Measurements from ENCODE around the gene MYO3A.
A peak's percentile ranks its signal among the peaks of the same experiment; 100 is the strongest.
"Not testable (repeated sequence)": the region's sequence is repeated elsewhere in the genome, so short reads cannot be mapped to it uniquely, and the experiment has no call there.

Gene MYO3A

GRCh38 chr10:26095781-26096180 is 161.8 kb downstream of the MYO3A start:
- DNase-seq, result no peak

GRCh38 chr10:26097549-26097948 is 163.5 kb downstream of the MYO3A start:
- DNase-seq, result not testable (repeated sequence)

- no peak for DNase-seq
Measured at GRCh38 chr10:26112532-26112931, 178.5 kb downstream of the MYO3A start.

GRCh38 chr10:26138613-26139012 is 204.6 kb downstream of the MYO3A start:
- DNase-seq, result no peak

- DNase-seq, result no peak
Measured at GRCh38 chr10:26156019-26156418, 222.0 kb downstream of the MYO3A start.

GRCh38 chr10:26157734-26158133 is 223.7 kb downstream of the MYO3A start:
- no peak for DNase-seq

- DNase-seq, result no peak
Measured at GRCh38 chr10:26169466-26169865, 235.4 kb downstream of the MYO3A start.

- DNase-seq, result no peak
Measured at GRCh38 chr10:26172131-26172530, 238.1 kb downstream of the MYO3A start.

GRCh38 chr10:26173837-26174236 is 239.8 kb downstream of the MYO3A start:
- no peak for DNase-seq

GRCh38 chr10:26177341-26177740 is 243.3 kb downstream of the MYO3A start:
- no peak for DNase-seq

- DNase-seq, result no peak
Measured at GRCh38 chr10:26194275-26194674, 260.2 kb downstream of the MYO3A start.

- no peak for DNase-seq
Measured at GRCh38 chr10:26197248-26197647, 263.2 kb downstream of the MYO3A start.

GRCh38 chr10:26198119-26198518 is 264.1 kb downstream of the MYO3A start:
- no peak for DNase-seq

- no peak for DNase-seq
Measured at GRCh38 chr10:26199841-26200240, 265.8 kb downstream of the MYO3A start.

- DNase-seq, result no peak
Measured at GRCh38 chr10:26205223-26205622, 271.2 kb downstream of the MYO3A start.

GRCh38 chr10:26211781-26212444 is 277.9 kb downstream of the MYO3A start:
- no peak for DNase-seq

- DNase-seq, result no peak
Measured at GRCh38 chr10:26212511-26212910, 278.5 kb downstream of the MYO3A start.

GRCh38 chr10:26213157-26213800 is 279.2 kb downstream of the MYO3A start:
- DNase-seq, result no peak

GRCh38 chr10:26214004-26214403 is 280.0 kb downstream of the MYO3A start:
- DNase-seq, result peak; percentile 77

GRCh38 chr10:26214551-26215395 is 280.7 kb downstream of the MYO3A start:
- DNase-seq, result no peak

- DNase-seq, result no peak
Measured at GRCh38 chr10:26215396-26215934, 281.4 kb downstream of the MYO3A start.

GRCh38 chr10:26215935-26216584 is 282.0 kb downstream of the MYO3A start:
- peak; percentile 44 for DNase-seq
